Measurements from ENCODE around the gene USF1. TPM values are rescaled to one million over a fixed set of nuclear protein-coding genes. Genes with fewer than 3 reads are reported as not detected.
A peak's percentile ranks its signal among the peaks of the same experiment; 100 is the strongest.

The USF1 gene
- polyA plus RNA-seq, 1 donor (not counting 4 experiments of a cell fraction or from before 2014, with no cell fraction given): 31.6 TPM

GRCh38 chr1:161054805-161055204, 9.0 kb upstream of the USF1 start:
- H3K4me3 ChIP-seq (ENCODE audit: control insufficient read depth in 2 of 3, extremely low read depth in 1 of 3, insufficient read depth in 2 of 3, low read depth in 1 of 3, low read length in 3 of 3): no peak overlapping the region
- H3K79me2 ChIP-seq (ENCODE audit: control insufficient read depth, insufficient read depth, low read length): no peaks in the 10 kb centered on the region
- no peak overlapping the region for H3K27ac ChIP-seq (ENCODE audit: control insufficient read depth, insufficient read depth, low read length)
- H3K9ac ChIP-seq (ENCODE audit: control insufficient read depth, extremely low read depth, insufficient read depth, low read length): no peak overlapping the region
- dilution Hi-C loops (cut with MboI; ENCODE audit: extremely low pct_ligation_motif_present, low sequenced_read_pairs): no loop called here
- H3K4me1 ChIP-seq (ENCODE audit: control insufficient read depth, extremely low read depth, insufficient read depth, low read length): no peaks in the 10 kb centered on the region
- H3K36me3 ChIP-seq (ENCODE audit: control insufficient read depth in 2 of 2, extremely low read depth in 1 of 2, insufficient read depth in 2 of 2, low read length in 2 of 2): no peaks in the 10 kb centered on the region
- no peak overlapping the region for H3K4me2 ChIP-seq (ENCODE audit: control insufficient read depth, extremely low read depth, insufficient read depth, low read depth, low read length)
- H2AFZ ChIP-seq (ENCODE audit: control insufficient read depth, low read length): no peak overlapping the region
- no peaks in the 10 kb centered on the region for H3K9me3 ChIP-seq (ENCODE audit: control insufficient read depth, low read depth, low read length)
- FAIRE-seq: no peak
- no peaks in the 10 kb centered on the region for H4K20me1 ChIP-seq (ENCODE audit: control insufficient read depth, extremely low read depth, insufficient read depth, low read length)
- no peaks in the 10 kb centered on the region for H3K9me1 ChIP-seq (ENCODE audit: control insufficient read depth, extremely low read depth, insufficient read depth, low read length)
- no peaks in the 10 kb centered on the region for H3K27me3 ChIP-seq (ENCODE audit: control insufficient read depth, extremely low read depth, insufficient read depth, low read length)
- DNase-seq (ENCODE audit: low read depth, low spot score): no peak
- no peak for TF ChIP-seq EZH2 (IDR thresholded peaks at IDR 0.05; ENCODE audit: low read length)
- peak in 1 of 3 experiments; percentile 41 for TF ChIP-seq CTCF (optimal IDR thresholded peaks at IDR 0.05 in 1 of 3, IDR thresholded peaks at IDR 0.05 in 1 of 3, conservative IDR thresholded peaks at IDR 0.05 in 1 of 3; ENCODE audit: extremely low read depth in 1 of 3, insufficient read depth in 2 of 3, low read length in 3 of 3)

- Histone ChIP-seq H3K36me3 (ENCODE audit: control insufficient read depth in 2 of 2, extremely low read depth in 1 of 2, insufficient read depth in 2 of 2, low read length in 2 of 2) (no peaks in the 10 kb centered on the region), H3K27me3 (ENCODE audit: control insufficient read depth, extremely low read depth, insufficient read depth, low read length) (no peaks in the 10 kb centered on the region), H3K27ac (ENCODE audit: control insufficient read depth, insufficient read depth, low read length) (no peak overlapping the region), H2AFZ (ENCODE audit: control insufficient read depth, low read length) (no peak overlapping the region), H3K9ac (ENCODE audit: control insufficient read depth, extremely low read depth, insufficient read depth, low read length) (no peak overlapping the region), H3K4me3 (ENCODE audit: control insufficient read depth in 2 of 3, extremely low read depth in 1 of 3, insufficient read depth in 2 of 3, low read depth in 1 of 3, low read length in 3 of 3) (no peak overlapping the region), H3K79me2 (ENCODE audit: control insufficient read depth, insufficient read depth, low read length) (no peaks in the 10 kb centered on the region), H3K4me1 (ENCODE audit: control insufficient read depth, extremely low read depth, insufficient read depth, low read length) (no peaks in the 10 kb centered on the region), H3K4me2 (ENCODE audit: control insufficient read depth, extremely low read depth, insufficient read depth, low read depth, low read length) (no peak overlapping the region), H3K9me1 (ENCODE audit: control insufficient read depth, extremely low read depth, insufficient read depth, low read length) (no peaks in the 10 kb centered on the region), H4K20me1 (ENCODE audit: control insufficient read depth, extremely low read depth, insufficient read depth, low read length) (no peaks in the 10 kb centered on the region), H3K9me3 (ENCODE audit: control insufficient read depth, low read depth, low read length) (peaks cover 2% of the 10 kb centered on the region)
- no peak for DNase-seq (ENCODE audit: low read depth, low spot score)
- TF ChIP-seq EZH2 (IDR thresholded peaks at IDR 0.05; ENCODE audit: low read length): no peak
- no peak for TF ChIP-seq CTCF (optimal IDR thresholded peaks at IDR 0.05 in 1 of 3, IDR thresholded peaks at IDR 0.05 in 1 of 3, conservative IDR thresholded peaks at IDR 0.05 in 1 of 3; ENCODE audit: extremely low read depth in 1 of 3, insufficient read depth in 2 of 3, low read length in 3 of 3)
- no peak for FAIRE-seq
- dilution Hi-C loops (cut with MboI; ENCODE audit: extremely low pct_ligation_motif_present, low sequenced_read_pairs): no loop called here
Measured at GRCh38 chr1:161054232-161054631, 8.5 kb upstream of the USF1 start.

All from keratinocyte (primary cell).